Measurements from ENCODE around the gene APOBEC3H.

APOBEC3H gene

DNA sequence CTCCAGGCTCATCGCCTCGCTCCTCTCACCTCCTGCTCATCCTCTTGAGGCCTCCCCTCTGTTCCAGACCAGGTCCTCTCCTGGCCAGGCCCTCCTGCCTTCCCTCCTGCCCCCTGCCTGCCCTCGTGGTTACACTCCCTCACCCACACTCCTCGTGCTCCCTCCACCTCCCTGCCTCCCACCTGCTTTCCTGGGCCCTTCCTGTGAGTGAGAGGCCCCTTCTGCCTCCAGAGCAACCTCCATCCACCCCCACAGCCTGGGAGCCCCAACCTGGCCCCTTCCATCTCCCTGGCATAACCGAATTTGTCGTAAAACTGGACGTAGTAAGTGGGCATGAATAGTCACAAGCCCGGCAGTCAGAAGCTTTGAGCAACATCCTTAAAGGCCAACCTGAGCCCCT is 15.4 kb upstream of the APOBEC3H start:
- DNase-seq, result no peak

GRCh38 chr22:39083212-39084165 is 13.6 kb upstream of the APOBEC3H start:
- no peak for DNase-seq

GRCh38 chr22:39084666-39085065 is 12.4 kb upstream of the APOBEC3H start:
- no peak for DNase-seq

- no peak for DNase-seq
Measured at GRCh38 chr22:39087098-39087497, 9.9 kb upstream of the APOBEC3H start.

DNA sequence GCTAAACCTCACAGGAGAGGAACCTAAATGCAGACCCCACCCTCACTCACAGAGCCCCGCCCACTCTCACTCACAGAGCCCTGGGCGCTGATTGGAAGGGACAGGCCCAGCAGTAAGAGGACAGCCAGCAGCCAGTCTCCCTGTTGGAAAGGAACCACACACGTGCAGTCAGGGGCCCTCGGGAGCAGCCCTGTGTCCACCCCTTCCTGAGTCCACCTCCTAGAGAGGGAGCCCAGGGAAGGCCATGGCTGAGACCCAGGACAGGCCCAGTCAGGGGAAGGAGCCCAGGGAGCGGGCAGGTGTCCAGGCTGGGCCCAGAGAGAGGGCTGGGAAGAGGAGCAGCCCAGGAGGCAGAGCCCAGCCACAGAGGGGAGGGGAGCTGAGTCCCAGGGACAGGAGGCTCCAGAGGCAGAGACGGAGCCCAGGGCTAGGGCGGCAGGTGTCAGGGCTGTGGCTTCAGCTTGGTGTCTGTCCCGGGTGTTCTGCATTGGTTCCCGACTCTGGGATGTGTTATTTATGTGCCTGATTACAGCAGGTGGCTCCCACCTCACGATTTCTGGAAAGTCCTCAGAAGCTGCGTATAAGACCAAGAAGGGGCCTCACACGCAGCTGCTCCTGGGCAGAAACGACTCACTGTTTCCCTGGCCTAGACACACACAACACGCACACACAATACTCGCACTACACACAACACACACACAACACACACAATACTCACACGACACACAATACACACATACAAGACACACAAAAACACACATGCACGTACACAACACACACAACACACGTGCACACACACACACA is 9.0 kb upstream of the APOBEC3H start:
- DNase-seq, result no peak

DNA sequence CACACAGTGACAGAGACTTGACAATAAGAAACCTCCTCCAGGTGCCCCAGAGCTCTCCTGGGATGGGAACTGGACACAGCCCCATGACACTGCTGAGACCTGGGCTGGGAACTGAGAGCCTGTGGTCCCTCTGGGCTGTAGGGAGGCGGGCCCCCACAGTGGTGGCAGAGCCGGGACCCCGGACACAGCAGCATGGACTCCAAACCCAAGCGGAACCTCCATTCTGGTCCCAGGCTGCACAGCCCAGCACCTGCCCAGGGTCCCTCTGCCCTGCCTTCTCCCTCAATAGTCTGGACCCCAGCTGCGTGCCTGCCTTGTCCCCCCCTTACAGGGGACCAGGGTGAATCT is 8.4 kb upstream of the APOBEC3H start:
- DNase-seq, result no peak

GRCh38 chr22:39089928-39090327 is 7.1 kb upstream of the APOBEC3H start:
- DNase-seq, result no peak

GRCh38 chr22:39090426-39091064 is 6.5 kb upstream of the APOBEC3H start:
- peak; percentile 78 for DNase-seq

- DNase-seq, result peak; percentile 35
Measured at GRCh38 chr22:39091126-39092081, 5.6 kb upstream of the APOBEC3H start.

GRCh38 chr22:39092111-39092862 is 4.8 kb upstream of the APOBEC3H start:
- no peak for DNase-seq

DNA sequence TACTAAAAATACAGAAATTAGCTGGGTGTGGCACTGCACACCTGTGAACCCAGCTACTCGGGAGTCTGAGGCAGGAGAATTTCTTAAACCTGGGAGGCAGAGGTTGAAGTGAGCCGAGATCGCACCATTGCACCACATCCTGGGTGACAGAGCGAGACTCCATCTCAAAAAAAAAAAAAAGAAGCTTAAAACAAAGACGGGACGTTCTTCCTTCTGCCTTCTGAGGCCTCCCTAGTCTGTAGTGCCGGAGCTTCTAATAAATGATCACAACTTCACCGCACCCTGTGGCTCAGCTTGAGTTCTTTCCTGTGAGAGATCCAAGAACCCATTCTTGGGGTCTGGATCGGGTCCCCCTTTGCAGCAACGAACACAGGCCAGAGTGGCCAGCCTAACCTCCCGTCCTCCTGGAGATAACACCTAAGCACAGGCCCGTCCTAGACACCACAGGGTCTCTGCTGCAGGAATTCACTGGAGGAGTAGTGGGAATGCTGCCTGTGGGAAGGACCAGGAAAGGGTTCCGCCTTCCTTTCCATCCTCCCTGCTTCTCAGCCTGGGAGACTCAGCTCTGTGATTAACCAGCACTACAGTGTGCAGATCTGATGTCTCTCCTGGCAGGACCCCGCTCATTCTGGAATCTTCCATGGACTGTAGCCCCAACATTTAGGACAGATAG is 2.2 kb upstream of the APOBEC3H start:
- no peak for DNase-seq

DNA sequence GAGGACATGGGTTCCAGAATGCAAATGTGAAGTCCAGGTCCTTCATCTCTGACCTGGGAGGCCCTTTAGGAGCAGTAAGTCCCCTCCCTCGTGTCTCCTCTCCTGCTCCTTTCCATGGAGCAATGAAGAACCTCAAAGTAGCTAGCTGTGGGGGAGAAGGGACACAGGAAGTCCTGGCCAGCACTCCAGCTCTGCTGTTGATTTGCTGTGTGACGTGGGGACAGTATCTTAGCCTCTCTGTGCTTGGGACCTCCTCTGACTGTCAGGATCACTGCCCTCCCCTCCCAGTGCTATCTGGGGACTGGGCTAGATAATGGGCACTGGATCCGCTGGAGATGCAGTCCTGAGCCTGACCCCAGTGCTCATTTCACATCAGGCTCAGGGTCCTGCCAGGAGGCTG is 1.1 kb upstream of the APOBEC3H start:
- DNase-seq, result no peak

- DNase-seq, result no peak
Measured at GRCh38 chr22:39098026-39098425, 982 bp downstream of the APOBEC3H start.

- DNase-seq, result no peak
Measured at GRCh38 chr22:39098576-39098975, 1.5 kb downstream of the APOBEC3H start.

- no peak for DNase-seq
Measured at GRCh38 chr22:39101226-39101625, 4.2 kb downstream of the APOBEC3H start.

- no peak for DNase-seq
Measured at GRCh38 chr22:39103431-39103830, 6.4 kb downstream of the APOBEC3H start.

- no peak for DNase-seq
Measured at GRCh38 chr22:39106326-39106725, 9.3 kb downstream of the APOBEC3H start.

DNA sequence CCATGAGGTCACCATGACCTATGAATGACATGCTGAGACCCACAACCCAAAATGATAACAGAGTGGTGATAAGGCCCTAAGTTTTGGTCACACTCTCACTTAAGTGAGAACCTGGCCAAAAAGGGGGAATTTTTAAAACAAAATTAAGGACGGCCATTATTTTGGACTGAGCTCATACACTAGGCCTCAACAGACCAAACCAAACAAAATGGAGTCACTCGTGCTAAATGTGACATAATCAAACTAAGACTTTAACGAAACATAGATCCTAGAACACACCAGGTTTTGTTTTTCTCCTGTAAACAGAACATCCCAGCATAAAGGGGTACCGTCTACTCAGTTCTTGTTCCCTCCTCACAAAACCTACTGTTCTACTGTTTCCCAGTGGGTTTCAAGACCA is 11.4 kb downstream of the APOBEC3H start:
- no peak for DNase-seq

DNA sequence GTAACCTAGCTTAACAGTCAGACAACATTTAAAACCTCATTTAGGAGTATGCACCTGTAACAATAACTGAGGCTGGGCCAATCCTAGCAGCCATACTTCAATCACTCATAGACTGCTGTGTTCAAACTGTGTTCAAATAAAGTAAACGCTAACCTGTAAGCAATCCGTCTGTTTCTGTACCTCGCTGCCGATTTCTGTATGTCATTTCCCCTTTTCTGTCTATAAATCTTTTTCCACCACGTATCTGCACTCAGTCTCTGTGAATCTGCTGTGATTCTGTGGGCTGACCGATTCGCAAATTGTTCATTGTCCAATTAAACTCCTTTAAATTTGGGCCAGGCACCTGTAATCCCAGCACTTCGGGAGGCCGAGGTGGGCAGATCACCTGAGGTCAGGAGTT is 12.3 kb downstream of the APOBEC3H start:
- DNase-seq, result no peak

GRCh38 chr22:39110631-39111561 is 13.9 kb downstream of the APOBEC3H start:
- DNase-seq, result no peak
